H9 (cell line): Measurements from ENCODE around the gene ZNF366. TPM values are rescaled to one million over a fixed set of nuclear protein-coding genes. Genes with fewer than 3 reads are reported as not detected.

ENCODE experiments used
- DNase-seq: peaks from one replicate; pipeline ENCODE4 v3.0.0-alpha.2; 2017
- H2AFZ ChIP-seq: one replicate; pipeline ENCODE4 v1.6.1; 2013; ENCODE audit warnings: mild to moderate bottlenecking, low read length, control low read depth, moderate library complexity
- H2AK5ac ChIP-seq: 2 replicates; pipeline ENCODE4 v1.6.1; 2013; ENCODE audit warnings: low read length, control low read depth, mixed read lengths; ENCODE audit not compliant: insufficient read length
- H2BK120ac ChIP-seq: one replicate; pipeline ENCODE4 v1.6.1; 2013; ENCODE audit warnings: low read depth, mild to moderate bottlenecking, low read length, control low read depth, inconsistent platforms; ENCODE audit not compliant: poor library complexity, severe bottlenecking
- H2BK12ac ChIP-seq: 2 replicates; pipeline ENCODE4 v1.6.1; 2013; ENCODE audit warnings: low read length, control low read depth, mixed read lengths, low read depth; ENCODE audit not compliant: insufficient read length
- H2BK15ac ChIP-seq: 2 replicates; pipeline ENCODE4 v1.6.1; 2013; ENCODE audit warnings: low read depth, low read length, control low read depth
- H2BK20ac ChIP-seq: one replicate; pipeline ENCODE4 v1.6.1; 2013; ENCODE audit warnings: low read depth, mild to moderate bottlenecking, low read length, control low read depth, inconsistent platforms; ENCODE audit not compliant: poor library complexity, severe bottlenecking
- H2BK5ac ChIP-seq: 2 replicates; pipeline ENCODE4 v1.6.1; 2013; ENCODE audit warnings: low read length, control low read depth, mixed read lengths; ENCODE audit not compliant: insufficient read length
- H3K14ac ChIP-seq: 2 replicates; pipeline ENCODE4 v1.6.1; 2013; ENCODE audit warnings: low read length, control low read depth; ENCODE audit not compliant: insufficient read depth
- H3K18ac ChIP-seq: 2 replicates; pipeline ENCODE4 v1.6.1; 2013; ENCODE audit warnings: low read depth, mild to moderate bottlenecking, mixed read lengths, low read length, control low read depth; ENCODE audit not compliant: insufficient read length
- H3K23ac ChIP-seq: 2 replicates; pipeline ENCODE4 v1.6.1; 2013; ENCODE audit warnings: low read length, control low read depth, mixed read lengths, low read depth; ENCODE audit not compliant: insufficient read length
- H3K23me2 ChIP-seq: 2 replicates; pipeline ENCODE4 v1.6.1; 2013; ENCODE audit warnings: low read depth, mild to moderate bottlenecking, mixed read lengths, low read length, control low read depth; ENCODE audit not compliant: insufficient read length, poor library complexity, severe bottlenecking
- H3K27ac ChIP-seq: 2 replicates; pipeline ENCODE4 v1.5.1; 2013; ENCODE audit warnings: low read length, control low read depth, mixed read lengths, low read depth; ENCODE audit not compliant: insufficient read length
- H3K27me3 ChIP-seq: 2 replicates; pipeline ENCODE4 v1.6.1; 2013; ENCODE audit warnings: low read length, control low read depth, inconsistent platforms; ENCODE audit not compliant: insufficient read depth
- H3K4ac ChIP-seq: 2 replicates; pipeline ENCODE4 v1.6.1; 2013; ENCODE audit warnings: low read depth, mild to moderate bottlenecking, control low read depth, inconsistent platforms, low read length, moderate library complexity
- H3K4me1 ChIP-seq: 2 replicates; pipeline ENCODE4 v1.6.1; 2013; ENCODE audit warnings: low read length, control low read depth, inconsistent platforms; ENCODE audit not compliant: insufficient read depth
- H3K4me2 ChIP-seq: 2 replicates; pipeline ENCODE4 v1.6.1; 2013; ENCODE audit warnings: low read length, control low read depth, mixed read lengths; ENCODE audit not compliant: insufficient read length, insufficient read depth
- H3K56ac ChIP-seq: 2 replicates; pipeline ENCODE4 v1.6.1; 2013; ENCODE audit warnings: low read depth, mild to moderate bottlenecking, mixed read lengths, low read length, control low read depth; ENCODE audit not compliant: insufficient read length
- H3K79me1 ChIP-seq: 2 replicates; pipeline ENCODE4 v1.6.1; 2013; ENCODE audit warnings: low read depth, mild to moderate bottlenecking, moderate library complexity, low read length, control low read depth, inconsistent platforms; ENCODE audit not compliant: insufficient read depth, poor library complexity, severe bottlenecking
- H3K79me2 ChIP-seq: 2 replicates; pipeline ENCODE4 v1.6.1; 2013; ENCODE audit warnings: low read length, control low read depth, inconsistent platforms; ENCODE audit not compliant: insufficient read depth
- H3K9ac ChIP-seq: 2 replicates; pipeline ENCODE4 v1.6.1; 2013; ENCODE audit warnings: low read length, control low read depth, mixed read lengths; ENCODE audit not compliant: insufficient read length; ENCODE audit errors: extremely low read depth
- H3K9me3 ChIP-seq: one replicate; pipeline ENCODE4 v1.6.1; 2013; ENCODE audit warnings: low read depth, low read length, inconsistent platforms; ENCODE audit not compliant: control insufficient read depth
- H3T11ph ChIP-seq: one replicate; pipeline ENCODE4 v1.6.1; 2013; ENCODE audit warnings: mild to moderate bottlenecking, low read length, control low read depth, inconsistent platforms
- H4K20me1 ChIP-seq: one replicate; pipeline ENCODE4 v1.6.1; 2013; ENCODE audit not compliant: control insufficient read depth, insufficient read length, insufficient read depth
- H4K5ac ChIP-seq: 2 replicates; pipeline ENCODE4 v1.6.1; 2013; ENCODE audit warnings: low read depth, mild to moderate bottlenecking, mixed read lengths, low read length, control low read depth; ENCODE audit not compliant: insufficient read length
- H4K8ac ChIP-seq: replicated peaks from 2 replicates; pipeline ENCODE4 v1.6.1; 2013; ENCODE audit warnings: low read length, control low read depth, mixed read lengths, low read depth; ENCODE audit not compliant: insufficient read length
- H4K91ac ChIP-seq: 2 replicates; pipeline ENCODE4 v1.6.1; 2013; ENCODE audit warnings: low read depth, mild to moderate bottlenecking, moderate library complexity, mixed read lengths, low read length, control low read depth; ENCODE audit not compliant: insufficient read length
- H3K27ac Mint-ChIP-seq, 3 experiments: 2 replicates in 2 of 3; 3 replicates in 1 of 3; pipeline ENCODE4 v1.8.0; 2020 to 2021; ENCODE audit warnings: mixed read lengths in 3 of 3, mild to moderate bottlenecking in 1 of 3, moderate library complexity in 1 of 3
- H3K27me3 Mint-ChIP-seq: 2 replicates; pipeline ENCODE4 v1.8.0; 2021; ENCODE audit warnings: low read depth, mild to moderate bottlenecking, moderate library complexity, mixed read lengths
- H3K36me3 Mint-ChIP-seq, 3 experiments: 2 replicates in 2 of 3; 3 replicates in 1 of 3; pipeline ENCODE4 v1.8.0; 2020 to 2021; ENCODE audit warnings: low read depth in 3 of 3, mixed read lengths in 3 of 3; ENCODE audit not compliant: insufficient read depth in 1 of 3
- H3K4me1 Mint-ChIP-seq, 2 experiments: 2 replicates each; pipeline ENCODE4 v1.8.0; 2020; ENCODE audit warnings: mixed read lengths in 2 of 2
- H3K4me3 Mint-ChIP-seq, 2 experiments: 2 replicates in 1 of 2; 3 replicates in 1 of 2; pipeline ENCODE4 v1.8.0; 2020 to 2021; ENCODE audit warnings: mild to moderate bottlenecking in 2 of 2, mixed read lengths in 2 of 2, moderate library complexity in 1 of 2
- H3K9me3 Mint-ChIP-seq, 2 experiments: 2 replicates in 1 of 2; 3 replicates in 1 of 2; pipeline ENCODE4 v1.8.0; 2020; ENCODE audit warnings: mild to moderate bottlenecking in 2 of 2, mixed read lengths in 2 of 2, moderate library complexity in 1 of 2
- CTCF ChIP-seq: fragments of 200-600 bp; sonication (generic); conservative IDR thresholded peaks from 3 replicates; pipeline ENCODE4 v1.8.0; 2021; ENCODE audit warnings: antibody characterized with exemption, mild to moderate bottlenecking
- whole genome bisulfite sequencing: extraction: QIAGEN DNeasy Blood & Tissue Kit; methylation state at CpG from one replicate; pipeline ENCODE4 v1.1.7; 2013; ENCODE audit warnings: missing lambda C conversion rate, low lambda C conversion rate, mixed read lengths; ENCODE audit not compliant: insufficient read length; ENCODE audit errors: extremely low coverage; 5-methylcytosine and 5-hydroxymethylcytosine counted together
- total RNA-seq: library from RNA; stranded (reverse); gene quantifications from 2 replicates; pipeline ENCODE4 v1.2.1, GENCODE V29; 2021

Gene ZNF366
- total RNA-seq, 1 experiment from 2014 or later, result not detected

- Mint-ChIP-seq H3K4me1 (peaks cover 22 to 23% of the 10 kb centered on the region in 2 experiments), H3K27ac (no peak overlapping the region), H3K4me3 (no peak overlapping the region), H3K9me3 (peaks cover 15 to 22% of the 10 kb centered on the region in 2 experiments), H3K36me3 (peaks cover 7 to 18% (median 9%) of the 10 kb centered on the region in 3 experiments; a peak in 6 of 7 replicates), H3K27me3 (no peaks in the 10 kb centered on the region; the same call in 1 of the 2 replicates)
- H3K27me3 ChIP-seq, result no peaks in the 10 kb centered on the region
- no peak overlapping the region for H3K14ac ChIP-seq
- DNase-seq, result no peak
- no peaks in the 10 kb centered on the region for H3K79me2 ChIP-seq
- no peak overlapping the region for H4K5ac ChIP-seq
- no peaks in the 10 kb centered on the region for H3K23me2 ChIP-seq
- H2AK5ac ChIP-seq, result no peak overlapping the region
- no peak overlapping the region for H3K9ac ChIP-seq
- H3K18ac ChIP-seq, result no peak overlapping the region
- H3K56ac ChIP-seq, result no peak overlapping the region
- H2BK20ac ChIP-seq, result no peak overlapping the region
- H2AFZ ChIP-seq, result no peak overlapping the region
- no peak overlapping the region for H3K23ac ChIP-seq
- H4K91ac ChIP-seq, result no peak overlapping the region
- no peak overlapping the region for H2BK12ac ChIP-seq
- H2BK120ac ChIP-seq, result no peak overlapping the region
- WGBS, result no CpG with 5 or more reads among the region's 2 CpGs
- H3T11ph ChIP-seq, result no peak overlapping the region
- no peak overlapping the region for H2BK15ac ChIP-seq
- H4K8ac ChIP-seq, result no peak overlapping the region
- H3K4me1 ChIP-seq, result no peaks in the 10 kb centered on the region
- H3K4me2 ChIP-seq, result no peak overlapping the region
- H2BK5ac ChIP-seq, result no peak overlapping the region
- H3K9me3 ChIP-seq, result no peaks in the 10 kb centered on the region
- no peak overlapping the region for H3K27ac ChIP-seq
- H3K79me1 ChIP-seq, result no peaks in the 10 kb centered on the region
- no peaks in the 10 kb centered on the region for H4K20me1 ChIP-seq
- H3K4ac ChIP-seq, result no peak overlapping the region
- no peak for TF ChIP-seq CTCF
Observed at GRCh38 chr5:72402381-72402890, 104.8 kb downstream of the ZNF366 start.
